Spleen (tissue), 3 donors: ENCODE data around the gene TYRP1.

Source experiments
- POLR2A ChIP-seq, 3 donors: fragments of 450-650 bp; IDR thresholded peaks; one replicate each; pipeline ENCODE4 v1.5.1; 2017; ENCODE audit warnings: antibody characterized with exemption in 3 of 3, mild to moderate bottlenecking in 1 of 3
- POLR2AphosphoS5 ChIP-seq, 3 donors: sonication (generic); formaldehyde crosslinking; IDR thresholded peaks; one replicate each; pipeline ENCODE4 v1.5.1; 2017; ENCODE audit warnings: antibody characterized with exemption in 3 of 3

- TF ChIP-seq POLR2A (IDR thresholded peaks at IDR 0.05) (no peak), POLR2AphosphoS5 (IDR thresholded peaks at IDR 0.05) (no peak)
Observed at GRCh38 chr9:12735665-12736064, 42.5 kb downstream of the TYRP1 start.
